Glomerular visceral epithelial cell (primary cell): ENCODE results near the gene DAB1.

Experiments used
- DNase-seq: peaks from one replicate; pipeline ENCODE4 v3.0.0-alpha.2; 2016; ENCODE audit errors: extremely low spot score

Gene DAB1

DNA sequence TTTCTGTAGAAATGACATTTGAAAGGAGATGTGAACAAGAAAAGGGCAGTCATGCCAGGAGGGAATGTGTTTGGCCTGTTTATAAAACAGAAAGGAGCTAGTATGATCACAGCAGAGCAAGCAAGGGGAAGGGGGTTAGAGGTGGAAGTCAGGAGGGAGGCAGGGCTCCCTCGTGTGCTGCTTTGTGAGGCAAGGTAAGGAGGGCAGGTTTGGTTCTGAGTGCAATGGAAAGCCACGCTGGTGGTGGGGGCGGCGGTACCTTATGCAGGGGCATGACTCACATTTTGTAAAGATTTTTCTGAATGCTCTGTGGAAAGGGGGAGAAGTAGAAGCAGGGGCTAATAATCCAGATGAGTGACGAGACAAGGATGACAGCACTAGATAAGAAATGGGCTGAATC lies 260.5 kb downstream of the DAB1 start:
- DNase-seq: no peak

DNA sequence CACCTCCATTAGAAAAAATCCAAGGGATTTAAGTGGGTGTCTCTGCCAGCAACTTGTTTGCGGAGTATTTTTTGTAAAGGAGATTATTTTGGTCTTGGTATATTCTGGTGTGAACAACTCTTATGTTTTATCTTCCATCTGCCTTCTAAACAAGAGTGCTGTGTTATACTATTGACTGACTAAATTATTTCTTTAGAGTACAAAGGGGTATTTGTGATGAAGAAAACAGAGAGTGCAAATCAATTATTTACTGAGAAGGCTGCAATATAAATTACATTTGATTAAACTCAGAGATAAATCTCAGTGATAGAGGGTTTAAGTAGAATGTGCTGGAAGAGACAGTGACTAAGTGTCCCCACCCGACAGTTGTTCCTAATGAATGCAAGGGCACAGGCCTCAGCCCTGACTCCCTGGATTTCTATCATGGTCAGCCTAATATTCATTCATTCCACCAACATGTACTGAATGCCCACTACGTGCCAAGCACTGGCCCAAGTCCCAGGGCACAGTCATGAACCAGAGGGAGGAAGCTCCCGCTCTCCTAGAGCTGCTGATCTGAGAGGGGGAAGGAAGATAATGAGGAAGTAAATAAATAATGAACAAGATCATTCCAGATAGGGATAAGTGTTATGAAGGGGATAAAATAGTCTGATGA lies 261.1 kb downstream of the DAB1 start:
- no peak for DNase-seq

DNA sequence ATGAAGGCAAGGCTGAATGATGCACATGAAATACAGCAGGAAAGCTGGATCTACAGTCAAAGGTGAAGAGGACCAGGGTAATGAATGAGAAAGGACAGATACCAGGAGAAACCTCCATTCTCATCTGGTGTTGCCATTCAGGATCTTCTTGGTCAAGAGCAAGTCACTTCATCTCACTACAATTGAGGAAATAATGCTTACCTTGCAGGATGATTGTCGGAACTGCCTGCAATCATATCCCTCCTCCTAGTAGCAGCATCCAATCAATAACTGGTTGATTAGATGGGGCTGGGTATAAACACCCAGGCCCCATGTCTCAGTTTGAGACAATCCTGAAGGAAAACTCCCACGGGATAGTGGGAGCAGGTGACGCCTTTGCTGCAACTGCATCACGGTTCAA lies 263.3 kb downstream of the DAB1 start:
- DNase-seq: no peak

GRCh38 chr1:57158604-57158998 lies 265.3 kb downstream of the DAB1 start:
- DNase-seq: no peak

DNA sequence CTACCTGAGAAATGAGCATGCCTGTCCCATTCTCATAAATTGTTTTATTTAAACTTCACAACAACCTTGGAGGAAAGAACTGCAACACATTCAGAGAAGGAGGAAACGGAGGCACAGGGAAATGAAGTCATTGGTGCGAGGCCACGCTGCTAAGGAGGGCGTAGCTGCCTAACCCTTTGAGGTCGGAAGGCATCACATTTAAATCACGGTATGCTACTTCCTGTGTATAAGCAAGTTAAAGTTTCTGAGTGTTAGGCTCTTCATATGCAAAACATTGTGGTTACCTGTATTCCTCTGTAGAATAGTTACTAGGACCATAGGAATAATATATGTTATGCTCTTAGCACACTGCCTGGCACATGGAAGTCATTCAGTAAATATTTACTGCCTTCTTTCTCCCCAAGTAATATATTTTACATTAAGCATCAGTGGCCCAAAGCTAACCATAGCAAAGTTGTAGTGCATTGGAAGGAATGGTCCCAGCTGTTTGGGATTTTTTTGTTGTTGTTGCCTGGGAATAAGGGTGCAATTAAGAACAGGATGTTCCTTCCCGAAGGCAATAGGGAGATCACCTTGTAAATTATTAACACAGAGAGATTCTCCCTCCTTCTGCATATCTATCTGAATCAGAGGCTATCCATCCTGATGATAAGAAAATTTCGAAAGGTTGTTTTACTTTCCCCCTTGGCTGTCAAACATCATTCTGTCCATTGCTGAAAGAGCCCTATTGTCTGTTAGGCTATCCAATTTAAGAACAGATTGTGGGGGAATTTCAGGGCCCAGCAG lies 265.8 kb downstream of the DAB1 start:
- no peak for DNase-seq

DNA sequence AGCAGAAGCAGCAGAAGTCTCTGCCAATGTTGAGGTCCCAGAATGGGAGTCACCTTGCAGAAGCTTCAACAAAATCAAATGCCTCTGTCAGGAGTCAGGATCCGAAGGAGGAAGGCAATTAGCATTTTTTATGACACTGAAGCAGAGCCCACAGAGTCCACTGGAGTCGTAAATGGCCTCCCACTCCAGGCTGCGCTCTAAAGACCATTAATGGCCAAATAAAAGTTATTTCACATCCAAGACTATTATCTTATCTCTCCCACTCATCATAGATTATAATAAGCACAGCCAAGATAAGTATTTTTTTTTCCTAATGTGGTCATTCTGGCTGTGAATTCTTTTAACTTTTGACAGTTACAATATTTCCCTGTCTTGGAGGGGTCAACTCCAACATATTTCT lies 267.0 kb downstream of the DAB1 start:
- DNase-seq: no peak

DNA sequence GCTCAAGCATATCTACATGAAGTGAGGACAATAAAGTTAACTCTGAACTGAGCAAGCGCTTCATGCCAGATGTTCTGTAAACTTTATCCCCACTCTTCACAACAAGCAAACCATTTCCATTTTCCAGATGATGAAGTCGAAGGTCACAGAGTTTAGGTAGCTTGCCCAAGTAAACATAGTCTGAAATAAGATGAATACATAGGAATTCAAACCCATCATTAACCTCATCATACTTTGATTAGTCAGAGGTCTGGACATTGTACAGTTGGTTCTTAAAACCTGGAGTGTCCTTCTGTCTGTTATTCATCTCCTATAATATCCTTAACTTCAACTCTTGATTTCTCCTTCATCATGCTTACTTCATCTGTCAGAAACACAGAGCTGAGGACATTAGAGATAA lies 277.8 kb downstream of the DAB1 start:
- no peak for DNase-seq

- DNase-seq: no peak
Measured at GRCh38 chr1:57142999-57143398, 280.9 kb downstream of the DAB1 start.

- DNase-seq: no peak
Measured at GRCh38 chr1:57142169-57142568, 281.7 kb downstream of the DAB1 start.

DNA sequence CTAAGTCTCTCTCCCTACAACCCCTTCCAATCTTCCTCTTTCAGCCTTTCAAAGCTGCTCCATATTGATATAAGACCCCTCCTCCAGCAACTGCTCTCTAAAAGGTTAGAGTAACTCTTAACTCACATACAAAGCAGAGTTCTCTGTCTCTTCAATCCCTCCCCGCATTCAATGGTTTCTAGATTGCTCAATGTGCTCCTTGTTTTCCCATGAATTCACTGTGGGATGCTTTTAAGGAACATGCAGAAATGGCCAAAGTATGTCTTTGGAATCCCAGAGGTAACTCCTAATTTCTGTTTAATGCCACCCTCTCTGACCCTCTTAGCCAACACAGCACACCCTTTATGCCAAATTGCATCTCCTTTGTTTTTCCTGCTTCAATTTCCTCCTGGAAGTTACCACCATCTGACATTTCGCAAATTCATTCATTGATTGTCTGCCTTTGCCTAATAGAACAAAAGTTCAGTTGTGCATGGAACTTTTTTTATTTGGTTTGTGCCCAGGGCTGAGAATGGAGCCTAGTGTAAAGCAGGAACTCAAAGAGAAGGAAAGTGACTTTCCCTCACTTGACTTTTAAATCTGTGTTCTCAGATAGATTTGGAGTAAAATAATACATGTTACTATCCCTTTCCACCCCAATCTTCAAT lies 285.3 kb downstream of the DAB1 start:
- no peak for DNase-seq

- no peak for DNase-seq
Measured at GRCh38 chr1:57137980-57138379, 285.9 kb downstream of the DAB1 start.

GRCh38 chr1:57134803-57135202 lies 289.1 kb downstream of the DAB1 start:
- DNase-seq: no peak

GRCh38 chr1:57133686-57134085 lies 290.2 kb downstream of the DAB1 start:
- DNase-seq: no peak

GRCh38 chr1:57132993-57133622 lies 290.8 kb downstream of the DAB1 start:
- no peak for DNase-seq

DNA sequence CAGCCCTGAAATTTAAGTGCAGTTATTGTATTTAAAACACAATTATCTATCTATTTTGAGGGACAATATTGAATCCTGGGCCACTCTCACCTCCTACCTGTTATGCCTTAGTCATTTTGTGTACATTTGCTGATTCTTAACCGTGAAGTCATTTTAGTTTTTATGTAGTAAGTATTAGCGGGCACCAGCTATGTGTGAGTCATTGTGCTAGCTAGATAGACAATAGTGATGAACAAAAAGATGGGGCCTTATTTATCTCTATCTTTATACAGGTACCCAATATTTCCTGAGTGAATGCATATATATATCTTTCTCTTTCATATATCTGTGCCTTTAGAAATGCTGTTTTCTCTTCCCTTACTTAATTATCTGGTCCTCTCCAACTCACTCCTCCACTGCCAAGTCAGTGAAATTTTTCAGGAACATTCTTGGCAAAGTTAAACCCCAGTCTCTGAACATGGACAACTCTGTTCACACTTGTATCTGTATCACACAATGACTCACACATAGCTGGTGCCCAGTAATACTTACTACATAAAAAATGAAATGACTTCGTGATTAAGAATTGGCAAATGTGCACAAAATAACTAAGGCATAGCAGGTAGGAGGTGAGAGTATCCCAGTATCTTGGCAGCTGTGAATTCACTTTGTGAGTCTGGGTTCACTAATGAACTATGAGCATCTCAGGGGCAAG lies 292.0 kb downstream of the DAB1 start:
- DNase-seq: no peak

- DNase-seq: no peak
Measured at GRCh38 chr1:57131257-57131656, 292.6 kb downstream of the DAB1 start.

GRCh38 chr1:57129865-57130264 lies 294.0 kb downstream of the DAB1 start:
- no peak for DNase-seq

DNA sequence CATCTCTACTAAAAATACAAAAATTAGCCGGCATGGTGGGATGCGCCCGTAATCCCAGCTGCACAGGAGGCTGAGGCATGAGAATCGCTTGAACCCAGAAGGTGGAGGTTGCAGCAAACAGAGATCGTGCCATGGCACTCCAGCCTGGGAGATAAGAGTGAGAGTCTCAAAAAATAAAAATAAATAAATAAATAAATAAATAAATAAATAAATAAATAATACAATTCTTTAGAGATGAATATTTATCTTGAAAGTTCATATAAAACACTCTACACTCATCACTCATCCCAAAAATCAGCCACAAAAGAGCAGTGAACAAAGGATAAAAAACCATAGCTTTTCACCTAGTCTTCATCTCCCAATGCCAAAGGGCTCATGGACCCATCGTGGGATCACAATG lies 295.9 kb downstream of the DAB1 start:
- DNase-seq: no peak

- no peak for DNase-seq
Measured at GRCh38 chr1:57124768-57125446, 299.0 kb downstream of the DAB1 start.

GRCh38 chr1:57124170-57124569 lies 299.7 kb downstream of the DAB1 start:
- no peak for DNase-seq

DNA sequence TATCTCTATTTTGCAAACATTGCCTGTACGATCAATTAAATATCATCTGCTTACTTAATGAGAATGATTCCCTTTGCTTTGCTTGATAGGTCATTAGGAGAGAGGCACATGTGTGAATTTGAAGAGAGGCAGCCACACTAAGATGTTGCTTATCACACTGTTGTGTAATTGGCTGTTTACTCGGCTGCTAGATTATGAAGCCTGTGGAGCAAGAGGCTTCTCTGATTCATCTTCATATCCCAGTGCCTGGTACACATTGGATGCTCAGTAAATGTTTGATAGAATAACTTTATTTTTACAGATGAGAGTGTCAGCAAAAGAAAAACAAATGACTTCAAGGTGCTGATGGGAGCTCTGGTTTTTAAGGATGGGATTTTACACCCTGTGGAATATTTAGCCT lies 301.8 kb downstream of the DAB1 start:
- no peak for DNase-seq
